Transverse colon (tissue), 4 donors: ENCODE data around the gene AP4S1. TPM values are rescaled to one million over a fixed set of nuclear protein-coding genes. Genes with fewer than 3 reads are reported as not detected.

Experiments
- DNase-seq: peaks from one replicate; pipeline ENCODE4 v3.0.0-alpha.2; 2019
- H3K27ac ChIP-seq, 4 donors: fragments of 200-600 bp; sonication (generic); 2 replicates each; pipeline ENCODE4 v1.5.1; 2016 to 2018; ENCODE audit warnings: inconsistent platforms in 4 of 4
- H3K27me3 ChIP-seq: fragments of 200-600 bp; sonication (generic); 2 replicates; pipeline ENCODE4 v1.5.1; 2017; ENCODE audit warnings: inconsistent platforms
- H3K36me3 ChIP-seq, 4 donors: fragments of 200-600 bp; sonication (generic); 2 replicates each; pipeline ENCODE4 v1.5.1; 2017 to 2019; ENCODE audit warnings: inconsistent platforms in 4 of 4
- H3K4me1 ChIP-seq, 4 donors: fragments of 200-600 bp; sonication (generic); 2 replicates each; pipeline ENCODE4 v1.5.1; 2017 to 2020; ENCODE audit warnings: inconsistent platforms in 4 of 4
- H3K4me3 ChIP-seq, 4 donors: fragments of 200-600 bp; sonication (generic); 1 replicate in 1 of 4; 2 replicates in 3 of 4; pipeline versions ENCODE4 v1.5.1 to v1.6.1; 2017 to 2019; ENCODE audit warnings: inconsistent platforms in 4 of 4
- H3K9me3 ChIP-seq, 2 donors: fragments of 200-600 bp; sonication (generic); 2 replicates each; pipeline ENCODE4 v1.5.1; 2017 to 2019; ENCODE audit warnings: inconsistent platforms in 2 of 2
- CTCF ChIP-seq, 5 experiments: fragments of 200-600 bp in 3 of 5; fragments of 450-650 bp in 2 of 5; sonication (generic) in 3 of 5; IDR thresholded peaks; 1 replicate in 2 of 5; 2 replicates in 3 of 5; pipeline ENCODE4 v1.5.1; 2016 to 2017; ENCODE audit warnings: antibody characterized with exemption in 5 of 5, inconsistent platforms in 3 of 5, mild to moderate bottlenecking in 2 of 5, moderate library complexity in 1 of 5
- EP300 ChIP-seq: sonication (generic); formaldehyde crosslinking; IDR thresholded peaks from one replicate; pipeline ENCODE4 v1.6.1; 2017; ENCODE audit warnings: antibody characterized with exemption, low read depth
- POLR2A ChIP-seq: fragments of 450-650 bp; IDR thresholded peaks from one replicate; pipeline ENCODE4 v1.6.1; 2016; ENCODE audit warnings: antibody characterized with exemption, mild to moderate bottlenecking, moderate library complexity
- POLR2AphosphoS5 ChIP-seq, 3 donors: sonication (generic); formaldehyde crosslinking; IDR thresholded peaks; one replicate each; pipeline ENCODE4 v1.6.1; 2016; ENCODE audit warnings: antibody characterized with exemption in 3 of 3
- WGBS, 2 donors: methylation state at CpG; one replicate each; pipeline ENCODE4 v1.1.5; 2018; ENCODE audit warnings: low coverage in 1 of 2; 5-methylcytosine and 5-hydroxymethylcytosine counted together
- in situ Hi-C, 4 donors: fragments of 200-750 bp; cut with MboI; loops; one replicate each; pipeline versions ENCODE4 v1.15.0 to v1.15.1; 2017; ENCODE audit warnings: low sequenced_read_pairs in 3 of 4, low pct_ligation_motif_present in 1 of 4, low pct_unique_long_range_greater_than_20kb in 1 of 4
- intact Hi-C: fragments of 100-400 bp; cut with DNase I; formaldehyde crosslinking; loops from one replicate; pipeline ENCODE4 v1.15.1; 2023; ENCODE audit warnings: low total_unique reads
- total RNA-seq, 4 donors: library from RNA; depleted of rRNA; stranded (reverse); fragments of >200 nt; gene quantifications; one replicate each; pipeline ENCODE4 v1.1.0, GENCODE V29; 2016

The AP4S1 gene
- total RNA-seq, 4 donors from 2014 or later = 0.60 to 9.8 (median 4.6) TPM

- DNase-seq = no peak
- intact Hi-C loops = no loop called here
Measured at GRCh38 chr14:31006703-31007102, 18.7 kb upstream of the AP4S1 start.

GRCh38 chr14:31009836-31010574 lies 15.4 kb upstream of the AP4S1 start:
- intact Hi-C loops (no loop called here), in situ Hi-C loops (no loop called here)
- no peak overlapping the region for H3K4me3 ChIP-seq
- no peaks in the 10 kb centered on the region for H3K27me3 ChIP-seq
- 96 to 100% methylated on average over 2 to 3 of the region's 3 CpGs for WGBS, 2 donors
- H3K27ac ChIP-seq = no peak overlapping the region
- no peak for TF ChIP-seq CTCF (IDR thresholded peaks at IDR 0.05)
- TF ChIP-seq POLR2A = no peak
- TF ChIP-seq POLR2AphosphoS5 (IDR thresholded peaks at IDR 0.05) = no peak
- TF ChIP-seq EP300 = no peak
- H3K4me1 ChIP-seq = peaks cover 0 to 7% (median 4%) of the 10 kb centered on the region in 4 donors
- no peak for DNase-seq
- no peaks in the 10 kb centered on the region for H3K9me3 ChIP-seq
- H3K36me3 ChIP-seq = no peaks in the 10 kb centered on the region

More at GRCh38 chr14:31006703-31007102, 18.7 kb upstream of the AP4S1 start:
- H3K27me3 ChIP-seq = no peaks in the 10 kb centered on the region
- no peak overlapping the region for H3K27ac ChIP-seq
- H3K36me3 ChIP-seq = no peaks in the 10 kb centered on the region
- H3K4me3 ChIP-seq = no peak overlapping the region
- 100% methylated on average over 1 of the region's 1 CpG for WGBS, 2 donors
- TF ChIP-seq POLR2AphosphoS5 (IDR thresholded peaks at IDR 0.05) (no peak), EP300 (no peak), CTCF (IDR thresholded peaks at IDR 0.05) (no peak), POLR2A (no peak)
- H3K4me1 ChIP-seq = peaks cover 0 to 4% (median 2%) of the 10 kb centered on the region in 4 donors
- in situ Hi-C loops = no loop called here
- no peaks in the 10 kb centered on the region for H3K9me3 ChIP-seq

GRCh38 chr14:31010935-31011334 lies 14.5 kb upstream of the AP4S1 start:
- no peaks in the 10 kb centered on the region for H3K9me3 ChIP-seq
- no peaks in the 10 kb centered on the region for H3K36me3 ChIP-seq
- peaks cover 0 to 16% (median 8%) of the 10 kb centered on the region in 4 donors for H3K4me1 ChIP-seq
- in situ Hi-C loops = no loop called here
- intact Hi-C loops = no loop called here
- no peaks in the 10 kb centered on the region for H3K27me3 ChIP-seq
- H3K4me3 ChIP-seq = no peak overlapping the region
- no peak overlapping the region for H3K27ac ChIP-seq
- WGBS, 2 donors = 68 to 72% methylated on average over 2 to 3 of the region's 3 CpGs
- TF ChIP-seq EP300 (no peak), CTCF (IDR thresholded peaks at IDR 0.05) (no peak), POLR2A (no peak), POLR2AphosphoS5 (IDR thresholded peaks at IDR 0.05) (no peak)
- no peak for DNase-seq

GRCh38 chr14:31013841-31014240 lies 11.6 kb upstream of the AP4S1 start:
- Histone ChIP-seq H3K4me3 (no peak overlapping the region), H3K9me3 (no peaks in the 10 kb centered on the region), H3K36me3 (no peaks in the 10 kb centered on the region), H3K27me3 (no peaks in the 10 kb centered on the region), H3K4me1 (peaks cover 0 to 18% (median 10%) of the 10 kb centered on the region in 4 donors), H3K27ac (no peak overlapping the region)
- TF ChIP-seq CTCF (IDR thresholded peaks at IDR 0.05) (no peak), POLR2A (no peak), EP300 (no peak), POLR2AphosphoS5 (IDR thresholded peaks at IDR 0.05) (no peak)
- intact Hi-C loops (no loop called here), in situ Hi-C loops (no loop called here)
- WGBS, 2 donors = 94 to 100% methylated on average over 4 of the region's 4 CpGs
- no peak for DNase-seq
